GM12801 (cell line): ENCODE data around the gene C1QL4.

ENCODE experiments used
- TF ChIP-seq, protein P1 (sequence below): IDR thresholded peaks from one replicate; pipeline ENCODE4 v1.5.1; 2011; ENCODE audit warnings: control low read depth; ENCODE audit not compliant: insufficient read length; ENCODE audit errors: extremely low read depth

C1QL4 gene

GRCh38 chr12:49367381-49368239 lies 30.6 kb upstream of the C1QL4 start, which contains the start of gene SPATS2:
Gene SPATS2, plus strand, starts transcription at chr12:49367462. Its CDS starts 93,551 bp downstream, at chr12:49461013.
- TF ChIP-seq, protein P1, sequence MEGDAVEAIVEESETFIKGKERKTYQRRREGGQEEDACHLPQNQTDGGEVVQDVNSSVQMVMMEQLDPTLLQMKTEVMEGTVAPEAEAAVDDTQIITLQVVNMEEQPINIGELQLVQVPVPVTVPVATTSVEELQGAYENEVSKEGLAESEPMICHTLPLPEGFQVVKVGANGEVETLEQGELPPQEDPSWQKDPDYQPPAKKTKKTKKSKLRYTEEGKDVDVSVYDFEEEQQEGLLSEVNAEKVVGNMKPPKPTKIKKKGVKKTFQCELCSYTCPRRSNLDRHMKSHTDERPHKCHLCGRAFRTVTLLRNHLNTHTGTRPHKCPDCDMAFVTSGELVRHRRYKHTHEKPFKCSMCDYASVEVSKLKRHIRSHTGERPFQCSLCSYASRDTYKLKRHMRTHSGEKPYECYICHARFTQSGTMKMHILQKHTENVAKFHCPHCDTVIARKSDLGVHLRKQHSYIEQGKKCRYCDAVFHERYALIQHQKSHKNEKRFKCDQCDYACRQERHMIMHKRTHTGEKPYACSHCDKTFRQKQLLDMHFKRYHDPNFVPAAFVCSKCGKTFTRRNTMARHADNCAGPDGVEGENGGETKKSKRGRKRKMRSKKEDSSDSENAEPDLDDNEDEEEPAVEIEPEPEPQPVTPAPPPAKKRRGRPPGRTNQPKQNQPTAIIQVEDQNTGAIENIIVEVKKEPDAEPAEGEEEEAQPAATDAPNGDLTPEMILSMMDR, result no peak

GRCh38 chr12:49366652-49367380 lies 29.8 kb upstream of the C1QL4 start:
- TF ChIP-seq, protein P1, result no peak

GRCh38 chr12:49366096-49366651 lies 29.2 kb upstream of the C1QL4 start:
- TF ChIP-seq, protein P1, result no peak

GRCh38 chr12:49365542-49365941 lies 28.6 kb upstream of the C1QL4 start:
- TF ChIP-seq, protein P1, result no peak

DNA sequence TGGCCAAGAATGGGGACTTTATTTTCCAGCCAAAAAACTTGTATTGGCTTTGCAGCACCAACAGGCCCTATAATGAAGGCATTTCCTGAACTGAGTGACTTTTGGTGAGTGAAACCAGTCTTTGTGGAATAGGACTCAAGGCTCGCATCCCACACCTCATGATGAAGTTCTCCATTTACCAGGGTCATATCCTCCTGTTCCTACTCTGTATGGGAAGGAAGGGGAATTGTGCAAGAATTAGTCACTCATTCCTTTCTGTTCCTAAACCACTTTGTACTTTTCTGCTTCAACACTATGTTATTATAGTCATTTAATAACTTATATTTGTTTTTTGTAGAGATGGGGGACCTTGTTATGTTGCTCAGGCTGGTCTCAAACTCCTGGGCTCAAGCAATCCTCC lies 28.0 kb upstream of the C1QL4 start:
- TF ChIP-seq, protein P1, result no peak

- TF ChIP-seq, protein P1, result no peak
Observed at GRCh38 chr12:49362077-49362476, 25.1 kb upstream of the C1QL4 start.

GRCh38 chr12:49359671-49360070 lies 22.7 kb upstream of the C1QL4 start:
- TF ChIP-seq, protein P1, result no peak
